ENCODE measurements around the gene CLVS2.

CLVS2 gene

GRCh38 chr6:123024976-123025375 lies 28.9 kb downstream of the CLVS2 start:
- DNase-seq (ENCODE audit: low spot score) = no peak

GRCh38 chr6:123027408-123027807 lies 31.4 kb downstream of the CLVS2 start:
- no peak for DNase-seq (ENCODE audit: low spot score)

GRCh38 chr6:123028263-123028662 lies 32.2 kb downstream of the CLVS2 start:
- DNase-seq (ENCODE audit: low spot score) = no peak

GRCh38 chr6:123030282-123030681 lies 34.2 kb downstream of the CLVS2 start:
- no peak for DNase-seq (ENCODE audit: low spot score)

GRCh38 chr6:123036648-123037047 lies 40.6 kb downstream of the CLVS2 start:
- no peak for DNase-seq (ENCODE audit: low spot score)

- DNase-seq (ENCODE audit: low spot score) = no peak
These were observed 43.4 kb downstream of the CLVS2 start for GRCh38 chr6:123039431-123039830.

- DNase-seq (ENCODE audit: low spot score) = no peak
These were observed 46.4 kb downstream of the CLVS2 start for GRCh38 chr6:123042401-123042800.

GRCh38 chr6:123044341-123044860 lies 48.4 kb downstream of the CLVS2 start:
- DNase-seq (ENCODE audit: low spot score) = no peak

GRCh38 chr6:123053602-123054225 lies 57.7 kb downstream of the CLVS2 start:
- DNase-seq (ENCODE audit: low spot score) = no peak

GRCh38 chr6:123055256-123055655 lies 59.2 kb downstream of the CLVS2 start:
- DNase-seq (ENCODE audit: low spot score) = no peak

GRCh38 chr6:123062670-123063069 lies 66.6 kb downstream of the CLVS2 start:
- DNase-seq (ENCODE audit: low spot score) = no peak

- no peak for DNase-seq (ENCODE audit: low spot score)
These were observed 68.0 kb downstream of the CLVS2 start for GRCh38 chr6:123064038-123064437.

GRCh38 chr6:123074616-123075015 lies 78.6 kb downstream of the CLVS2 start:
- DNase-seq (ENCODE audit: low spot score) = no peak

- DNase-seq (ENCODE audit: low spot score) = no peak
These were observed 89.4 kb downstream of the CLVS2 start for GRCh38 chr6:123085403-123085802.

GRCh38 chr6:123089226-123089625 lies 93.2 kb downstream of the CLVS2 start:
- DNase-seq (ENCODE audit: low spot score) = no peak

- DNase-seq (ENCODE audit: low spot score) = no peak
These were observed 95.3 kb downstream of the CLVS2 start for GRCh38 chr6:123091091-123091895.

GRCh38 chr6:123091896-123092271 lies 95.8 kb downstream of the CLVS2 start:
- DNase-seq (ENCODE audit: low spot score) = no peak

GRCh38 chr6:123094795-123095194 lies 98.8 kb downstream of the CLVS2 start:
- DNase-seq (ENCODE audit: low spot score) = no peak

GRCh38 chr6:123105561-123105960 lies 109.5 kb downstream of the CLVS2 start:
- no peak for DNase-seq (ENCODE audit: low spot score)

- DNase-seq (ENCODE audit: low spot score) = no peak
These were observed 120.3 kb downstream of the CLVS2 start for GRCh38 chr6:123116370-123116769.

GRCh38 chr6:123117145-123117908 lies 121.3 kb downstream of the CLVS2 start:
- DNase-seq (ENCODE audit: low spot score) = no peak

GRCh38 chr6:123118811-123119210 lies 122.8 kb downstream of the CLVS2 start:
- no peak for DNase-seq (ENCODE audit: low spot score)

All from D341Med (cell line).